HEK293 (cell line): ENCODE data around the gene MACROH2A1.

Experiments
- CTCF ChIA-PET: fragments of 350-600 bp; formaldehyde crosslinking; extraction: SDS; loops from one replicate; lab custom pipeline; 2021; ENCODE audit warnings: antibody characterized with exemption; lab: Yijun Ruan, JAX
- POLR2A ChIA-PET: fragments of 300-600 bp; formaldehyde crosslinking; extraction: SDS; loops from one replicate; lab custom pipeline; 2020; ENCODE audit warnings: antibody characterized with exemption, inconsistent platforms; lab: Yijun Ruan, JAX
- H3K27ac ChIP-seq: fragments of 200-500 bp; sonication (Bioruptor generic); 2 replicates; pipeline ENCODE4 v1.5.1; 2014; ENCODE audit warnings: low read depth, low read length, control low read depth, inconsistent platforms; ENCODE audit errors: extremely low read depth
- H3K36me3 ChIP-seq, 2 experiments: fragments of 200-500 bp in 1 of 2; sonication (Bioruptor generic) in 1 of 2; 1 replicate in 1 of 2; 2 replicates in 1 of 2; pipeline ENCODE4 v1.5.1; 2014 to 2017; ENCODE audit warnings: inconsistent platforms in 2 of 2, low read length in 2 of 2; ENCODE audit not compliant: control insufficient read depth in 2 of 2, insufficient read depth in 1 of 2
- H3K4me1 ChIP-seq: fragments of 200-500 bp; sonication (Bioruptor generic); 2 replicates; pipeline ENCODE4 v1.5.1; 2014; ENCODE audit warnings: mild to moderate bottlenecking, low read length, inconsistent platforms; ENCODE audit not compliant: control insufficient read depth, insufficient read depth
- H3K4me3 ChIP-seq: 2 replicates; pipeline ENCODE4 v1.5.1; 2011; ENCODE audit warnings: low read depth, mild to moderate bottlenecking, control low read depth, low read length, moderate library complexity
- H3K9me3 ChIP-seq: fragments of 200-500 bp; sonication (Bioruptor generic); 2 replicates; pipeline ENCODE4 v1.5.1; 2014; ENCODE audit warnings: low read depth, low read length, inconsistent platforms; ENCODE audit not compliant: control insufficient read depth, insufficient read depth
- EGR2 ChIP-seq: fragments of 450-650 bp; formaldehyde crosslinking; IDR thresholded peaks from 2 replicates; pipeline ENCODE4 v1.5.1; 2016; ENCODE audit warnings: low read depth, missing biosample characterization, missing genetic modification characterization
- FEZF1 ChIP-seq: fragments of 450-650 bp; formaldehyde crosslinking; IDR thresholded peaks from 2 replicates; pipeline ENCODE4 v1.5.1; 2016; ENCODE audit warnings: missing biosample characterization, missing genetic modification characterization
- GFI1B ChIP-seq: fragments of 450-650 bp; formaldehyde crosslinking; IDR thresholded peaks from 2 replicates; pipeline ENCODE4 v1.5.1; 2016; ENCODE audit warnings: missing biosample characterization, missing genetic modification characterization
- REPIN1 ChIP-seq: fragments of 450-650 bp; formaldehyde crosslinking; IDR thresholded peaks from 2 replicates; pipeline ENCODE4 v1.5.1; 2017; ENCODE audit warnings: missing biosample characterization, missing genetic modification characterization, low read depth
- ZBTB10 ChIP-seq: fragments of 450-650 bp; formaldehyde crosslinking; IDR thresholded peaks from 2 replicates; pipeline ENCODE4 v1.5.1; 2016; ENCODE audit warnings: missing biosample characterization, missing genetic modification characterization
- ZNF114 ChIP-seq: fragments of 450-650 bp; formaldehyde crosslinking; IDR thresholded peaks from 2 replicates; pipeline ENCODE4 v1.5.0; 2017; ENCODE audit warnings: missing biosample characterization, missing genetic modification characterization
- ZNF140 ChIP-seq: fragments of 450-650 bp; formaldehyde crosslinking; IDR thresholded peaks from 2 replicates; pipeline ENCODE4 v1.5.1; 2016; ENCODE audit warnings: missing biosample characterization, missing genetic modification characterization
- ZNF146 ChIP-seq: fragments of 450-650 bp; formaldehyde crosslinking; IDR thresholded peaks from 2 replicates; pipeline ENCODE4 v1.5.1; 2016; ENCODE audit warnings: missing biosample characterization, missing genetic modification characterization
- ZNF175 ChIP-seq: fragments of 450-650 bp; formaldehyde crosslinking; IDR thresholded peaks from 2 replicates; pipeline ENCODE4 v1.5.1; 2016; ENCODE audit warnings: missing biosample characterization, missing genetic modification characterization
- ZNF211 ChIP-seq: fragments of 450-650 bp; formaldehyde crosslinking; IDR thresholded peaks from 2 replicates; pipeline ENCODE4 v1.5.1; 2016; ENCODE audit warnings: low read depth, missing biosample characterization, missing genetic modification characterization
- ZNF404 ChIP-seq: fragments of 450-650 bp; formaldehyde crosslinking; IDR thresholded peaks from 2 replicates; pipeline ENCODE4 v1.5.1; 2017; ENCODE audit warnings: missing biosample characterization, missing genetic modification characterization
- ZNF473 ChIP-seq: fragments of 450-650 bp; formaldehyde crosslinking; IDR thresholded peaks from 2 replicates; pipeline ENCODE4 v1.5.1; 2017; ENCODE audit warnings: missing biosample characterization, missing genetic modification characterization
- ZSCAN23 ChIP-seq: fragments of 450-650 bp; formaldehyde crosslinking; IDR thresholded peaks from 2 replicates; pipeline ENCODE4 v1.5.1; 2016; ENCODE audit warnings: missing biosample characterization, missing genetic modification characterization
- TF ChIP-seq, protein P1 (sequence below): fragments of 450-650 bp; formaldehyde crosslinking; IDR thresholded peaks from 2 replicates; pipeline ENCODE4 v1.5.1; 2017; ENCODE audit warnings: missing biosample characterization, missing genetic modification characterization
- TF ChIP-seq, protein P2 (sequence below): fragments of 450-650 bp; formaldehyde crosslinking; optimal IDR thresholded peaks from 2 replicates; pipeline ENCODE3; 2016; ENCODE audit warnings: missing biosample characterization, mild to moderate bottlenecking, missing genetic modification characterization
- TF ChIP-seq, protein P3 (sequence below): IDR thresholded peaks from 2 replicates; pipeline ENCODE4 v1.6.1; 2011; ENCODE audit warnings: mild to moderate bottlenecking, low read depth, low read length, borderline replicate concordance
- TF ChIP-seq, protein P4 (sequence below): fragments of 450-650 bp; formaldehyde crosslinking; IDR thresholded peaks from 2 replicates; pipeline ENCODE4 v1.5.1; 2017; ENCODE audit warnings: missing biosample characterization, missing genetic modification characterization
- TF ChIP-seq, protein P5 (sequence below): fragments of 450-650 bp; formaldehyde crosslinking; IDR thresholded peaks from 2 replicates; pipeline ENCODE4 v1.5.1; 2016; ENCODE audit warnings: missing biosample characterization, missing genetic modification characterization
- TF ChIP-seq, protein P6 (sequence below): fragments of 450-650 bp; formaldehyde crosslinking; IDR thresholded peaks from 2 replicates; pipeline ENCODE4 v1.5.1; 2016; ENCODE audit warnings: missing biosample characterization, missing genetic modification characterization
- TF ChIP-seq, protein P7 (sequence below): fragments of 450-650 bp; formaldehyde crosslinking; IDR thresholded peaks from 2 replicates; pipeline ENCODE4 v1.5.1; 2016; ENCODE audit warnings: missing biosample characterization, missing genetic modification characterization

MACROH2A1 gene

DNA sequence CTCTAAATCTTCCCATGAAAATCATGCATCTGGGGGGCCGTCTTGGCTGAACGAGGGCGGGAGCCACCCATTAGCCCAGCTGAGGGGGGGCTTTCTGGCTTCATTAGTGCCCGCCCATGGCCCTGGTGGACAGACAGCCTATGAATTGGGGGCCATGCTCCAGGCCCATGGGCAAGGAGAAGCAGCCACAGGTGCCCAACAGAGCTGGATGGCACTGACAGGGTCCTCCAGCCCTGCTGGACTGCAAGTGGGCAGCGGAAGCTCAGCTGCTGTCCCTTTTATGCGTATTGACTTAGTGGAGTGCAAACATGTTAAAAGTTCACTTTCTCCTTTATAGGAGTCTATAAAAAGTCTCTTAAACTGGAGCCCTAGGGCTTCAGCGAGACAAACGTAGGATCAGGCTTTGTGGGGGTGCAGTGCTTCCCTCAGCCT, 75.3 kb downstream of the MACROH2A1 start:
- H3K4me3 ChIP-seq: no peak overlapping the region
- CTCF ChIA-PET: interaction anchor here (0.6 kb wide), 1 partner anchor 511 kb away, joined by 5 read pairs; no protein-coding TSS in a partner anchor
- H3K9me3 ChIP-seq: no peaks in the 10 kb centered on the region
- POLR2A ChIA-PET: no interaction called here
- H3K36me3 ChIP-seq: no peaks in the 10 kb centered on the region
- TF ChIP-seq ZNF175 (no peak), GFI1B (no peak), FEZF1 (peak; percentile 95)
- TF ChIP-seq, protein P1, sequence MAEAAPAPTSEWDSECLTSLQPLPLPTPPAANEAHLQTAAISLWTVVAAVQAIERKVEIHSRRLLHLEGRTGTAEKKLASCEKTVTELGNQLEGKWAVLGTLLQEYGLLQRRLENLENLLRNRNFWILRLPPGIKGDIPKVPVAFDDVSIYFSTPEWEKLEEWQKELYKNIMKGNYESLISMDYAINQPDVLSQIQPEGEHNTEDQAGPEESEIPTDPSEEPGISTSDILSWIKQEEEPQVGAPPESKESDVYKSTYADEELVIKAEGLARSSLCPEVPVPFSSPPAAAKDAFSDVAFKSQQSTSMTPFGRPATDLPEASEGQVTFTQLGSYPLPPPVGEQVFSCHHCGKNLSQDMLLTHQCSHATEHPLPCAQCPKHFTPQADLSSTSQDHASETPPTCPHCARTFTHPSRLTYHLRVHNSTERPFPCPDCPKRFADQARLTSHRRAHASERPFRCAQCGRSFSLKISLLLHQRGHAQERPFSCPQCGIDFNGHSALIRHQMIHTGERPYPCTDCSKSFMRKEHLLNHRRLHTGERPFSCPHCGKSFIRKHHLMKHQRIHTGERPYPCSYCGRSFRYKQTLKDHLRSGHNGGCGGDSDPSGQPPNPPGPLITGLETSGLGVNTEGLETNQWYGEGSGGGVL (tag by site-specific recombination): no peak
- TF ChIP-seq, protein P2, sequence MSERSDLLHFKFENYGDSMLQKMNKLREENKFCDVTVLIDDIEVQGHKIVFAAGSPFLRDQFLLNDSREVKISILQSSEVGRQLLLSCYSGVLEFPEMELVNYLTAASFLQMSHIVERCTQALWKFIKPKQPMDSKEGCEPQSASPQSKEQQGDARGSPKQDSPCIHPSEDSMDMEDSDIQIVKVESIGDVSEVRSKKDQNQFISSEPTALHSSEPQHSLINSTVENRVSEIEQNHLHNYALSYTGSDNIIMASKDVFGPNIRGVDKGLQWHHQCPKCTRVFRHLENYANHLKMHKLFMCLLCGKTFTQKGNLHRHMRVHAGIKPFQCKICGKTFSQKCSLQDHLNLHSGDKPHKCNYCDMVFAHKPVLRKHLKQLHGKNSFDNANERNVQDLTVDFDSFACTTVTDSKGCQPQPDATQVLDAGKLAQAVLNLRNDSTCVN (tag by site-specific recombination): no peak
- no peaks in the 10 kb centered on the region for H3K4me1 ChIP-seq
- no peak overlapping the region for H3K27ac ChIP-seq

DNA sequence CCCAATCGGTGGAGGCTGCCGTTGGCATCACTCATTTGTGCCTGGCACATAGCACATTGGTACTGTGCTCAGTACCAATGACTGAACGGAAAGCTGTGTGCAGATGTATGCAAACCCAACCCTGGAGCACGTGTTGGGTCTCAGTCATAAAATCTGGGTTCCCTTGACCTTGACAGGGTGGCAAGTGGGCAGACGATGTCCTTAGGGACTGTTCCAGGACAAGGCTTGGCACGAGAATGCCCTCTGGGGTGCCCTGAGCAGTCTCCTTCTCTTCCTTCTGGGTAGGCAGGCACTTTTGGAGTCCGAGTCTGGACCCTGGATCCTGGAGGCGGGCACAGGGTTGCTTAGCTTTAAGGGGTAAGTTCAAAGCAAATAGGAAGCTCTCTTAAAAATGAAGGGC, 75.8 kb downstream of the MACROH2A1 start:
- H3K36me3 ChIP-seq: no peaks in the 10 kb centered on the region
- ChIA-PET POLR2A (no interaction called here), CTCF (interaction anchor here (0.6 kb wide), 1 partner anchor 512 kb away, joined by 5 read pairs; no protein-coding TSS in a partner anchor)
- TF ChIP-seq ZNF146 (tag by site-specific recombination) (no peak), ZNF211 (tag by site-specific recombination) (no peak), REPIN1 (no peak), EGR2 (tag by site-specific recombination) (no peak), ZNF140 (tag by site-specific recombination) (no peak), ZNF473 (tag by site-specific recombination) (no peak), ZBTB10 (tag by site-specific recombination) (no peak), ZNF404 (tag by site-specific recombination) (no peak), ZNF114 (tag by site-specific recombination) (no peak), ZSCAN23 (tag by site-specific recombination) (no peak)
- TF ChIP-seq, protein P3, sequence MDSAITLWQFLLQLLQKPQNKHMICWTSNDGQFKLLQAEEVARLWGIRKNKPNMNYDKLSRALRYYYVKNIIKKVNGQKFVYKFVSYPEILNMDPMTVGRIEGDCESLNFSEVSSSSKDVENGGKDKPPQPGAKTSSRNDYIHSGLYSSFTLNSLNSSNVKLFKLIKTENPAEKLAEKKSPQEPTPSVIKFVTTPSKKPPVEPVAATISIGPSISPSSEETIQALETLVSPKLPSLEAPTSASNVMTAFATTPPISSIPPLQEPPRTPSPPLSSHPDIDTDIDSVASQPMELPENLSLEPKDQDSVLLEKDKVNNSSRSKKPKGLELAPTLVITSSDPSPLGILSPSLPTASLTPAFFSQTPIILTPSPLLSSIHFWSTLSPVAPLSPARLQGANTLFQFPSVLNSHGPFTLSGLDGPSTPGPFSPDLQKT: no peak
- TF ChIP-seq, protein P4, sequence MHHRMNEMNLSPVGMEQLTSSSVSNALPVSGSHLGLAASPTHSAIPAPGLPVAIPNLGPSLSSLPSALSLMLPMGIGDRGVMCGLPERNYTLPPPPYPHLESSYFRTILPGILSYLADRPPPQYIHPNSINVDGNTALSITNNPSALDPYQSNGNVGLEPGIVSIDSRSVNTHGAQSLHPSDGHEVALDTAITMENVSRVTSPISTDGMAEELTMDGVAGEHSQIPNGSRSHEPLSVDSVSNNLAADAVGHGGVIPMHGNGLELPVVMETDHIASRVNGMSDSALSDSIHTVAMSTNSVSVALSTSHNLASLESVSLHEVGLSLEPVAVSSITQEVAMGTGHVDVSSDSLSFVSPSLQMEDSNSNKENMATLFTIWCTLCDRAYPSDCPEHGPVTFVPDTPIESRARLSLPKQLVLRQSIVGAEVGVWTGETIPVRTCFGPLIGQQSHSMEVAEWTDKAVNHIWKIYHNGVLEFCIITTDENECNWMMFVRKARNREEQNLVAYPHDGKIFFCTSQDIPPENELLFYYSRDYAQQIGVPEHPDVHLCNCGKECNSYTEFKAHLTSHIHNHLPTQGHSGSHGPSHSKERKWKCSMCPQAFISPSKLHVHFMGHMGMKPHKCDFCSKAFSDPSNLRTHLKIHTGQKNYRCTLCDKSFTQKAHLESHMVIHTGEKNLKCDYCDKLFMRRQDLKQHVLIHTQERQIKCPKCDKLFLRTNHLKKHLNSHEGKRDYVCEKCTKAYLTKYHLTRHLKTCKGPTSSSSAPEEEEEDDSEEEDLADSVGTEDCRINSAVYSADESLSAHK (tag by site-specific recombination): no peak
- TF ChIP-seq, protein P5, sequence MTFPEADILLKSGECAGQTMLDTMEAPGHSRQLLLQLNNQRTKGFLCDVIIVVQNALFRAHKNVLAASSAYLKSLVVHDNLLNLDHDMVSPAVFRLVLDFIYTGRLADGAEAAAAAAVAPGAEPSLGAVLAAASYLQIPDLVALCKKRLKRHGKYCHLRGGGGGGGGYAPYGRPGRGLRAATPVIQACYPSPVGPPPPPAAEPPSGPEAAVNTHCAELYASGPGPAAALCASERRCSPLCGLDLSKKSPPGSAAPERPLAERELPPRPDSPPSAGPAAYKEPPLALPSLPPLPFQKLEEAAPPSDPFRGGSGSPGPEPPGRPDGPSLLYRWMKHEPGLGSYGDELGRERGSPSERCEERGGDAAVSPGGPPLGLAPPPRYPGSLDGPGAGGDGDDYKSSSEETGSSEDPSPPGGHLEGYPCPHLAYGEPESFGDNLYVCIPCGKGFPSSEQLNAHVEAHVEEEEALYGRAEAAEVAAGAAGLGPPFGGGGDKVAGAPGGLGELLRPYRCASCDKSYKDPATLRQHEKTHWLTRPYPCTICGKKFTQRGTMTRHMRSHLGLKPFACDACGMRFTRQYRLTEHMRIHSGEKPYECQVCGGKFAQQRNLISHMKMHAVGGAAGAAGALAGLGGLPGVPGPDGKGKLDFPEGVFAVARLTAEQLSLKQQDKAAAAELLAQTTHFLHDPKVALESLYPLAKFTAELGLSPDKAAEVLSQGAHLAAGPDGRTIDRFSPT: no peak
- TF ChIP-seq, protein P6, sequence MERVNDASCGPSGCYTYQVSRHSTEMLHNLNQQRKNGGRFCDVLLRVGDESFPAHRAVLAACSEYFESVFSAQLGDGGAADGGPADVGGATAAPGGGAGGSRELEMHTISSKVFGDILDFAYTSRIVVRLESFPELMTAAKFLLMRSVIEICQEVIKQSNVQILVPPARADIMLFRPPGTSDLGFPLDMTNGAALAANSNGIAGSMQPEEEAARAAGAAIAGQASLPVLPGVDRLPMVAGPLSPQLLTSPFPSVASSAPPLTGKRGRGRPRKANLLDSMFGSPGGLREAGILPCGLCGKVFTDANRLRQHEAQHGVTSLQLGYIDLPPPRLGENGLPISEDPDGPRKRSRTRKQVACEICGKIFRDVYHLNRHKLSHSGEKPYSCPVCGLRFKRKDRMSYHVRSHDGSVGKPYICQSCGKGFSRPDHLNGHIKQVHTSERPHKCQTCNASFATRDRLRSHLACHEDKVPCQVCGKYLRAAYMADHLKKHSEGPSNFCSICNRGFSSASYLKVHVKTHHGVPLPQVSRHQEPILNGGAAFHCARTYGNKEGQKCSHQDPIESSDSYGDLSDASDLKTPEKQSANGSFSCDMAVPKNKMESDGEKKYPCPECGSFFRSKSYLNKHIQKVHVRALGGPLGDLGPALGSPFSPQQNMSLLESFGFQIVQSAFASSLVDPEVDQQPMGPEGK: no peak
- TF ChIP-seq, protein P7, sequence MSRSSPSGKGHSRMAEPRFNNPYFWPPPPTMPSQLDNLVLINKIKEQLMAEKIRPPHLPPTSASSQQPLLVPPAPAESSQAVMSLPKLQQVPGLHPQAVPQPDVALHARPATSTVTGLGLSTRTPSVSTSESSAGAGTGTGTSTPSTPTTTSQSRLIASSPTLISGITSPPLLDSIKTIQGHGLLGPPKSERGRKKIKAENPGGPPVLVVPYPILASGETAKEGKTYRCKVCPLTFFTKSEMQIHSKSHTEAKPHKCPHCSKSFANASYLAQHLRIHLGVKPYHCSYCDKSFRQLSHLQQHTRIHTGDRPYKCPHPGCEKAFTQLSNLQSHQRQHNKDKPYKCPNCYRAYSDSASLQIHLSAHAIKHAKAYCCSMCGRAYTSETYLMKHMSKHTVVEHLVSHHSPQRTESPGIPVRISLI: no peak

More for the DNA sequence above, 75.8 kb downstream of the MACROH2A1 start:
- H3K27ac ChIP-seq: no peak overlapping the region
- H3K9me3 ChIP-seq: no peaks in the 10 kb centered on the region
- H3K4me1 ChIP-seq: no peaks in the 10 kb centered on the region
- no peak overlapping the region for H3K4me3 ChIP-seq
